ENCODE measurements around the gene ITGBL1.

The ITGBL1 gene

DNA sequence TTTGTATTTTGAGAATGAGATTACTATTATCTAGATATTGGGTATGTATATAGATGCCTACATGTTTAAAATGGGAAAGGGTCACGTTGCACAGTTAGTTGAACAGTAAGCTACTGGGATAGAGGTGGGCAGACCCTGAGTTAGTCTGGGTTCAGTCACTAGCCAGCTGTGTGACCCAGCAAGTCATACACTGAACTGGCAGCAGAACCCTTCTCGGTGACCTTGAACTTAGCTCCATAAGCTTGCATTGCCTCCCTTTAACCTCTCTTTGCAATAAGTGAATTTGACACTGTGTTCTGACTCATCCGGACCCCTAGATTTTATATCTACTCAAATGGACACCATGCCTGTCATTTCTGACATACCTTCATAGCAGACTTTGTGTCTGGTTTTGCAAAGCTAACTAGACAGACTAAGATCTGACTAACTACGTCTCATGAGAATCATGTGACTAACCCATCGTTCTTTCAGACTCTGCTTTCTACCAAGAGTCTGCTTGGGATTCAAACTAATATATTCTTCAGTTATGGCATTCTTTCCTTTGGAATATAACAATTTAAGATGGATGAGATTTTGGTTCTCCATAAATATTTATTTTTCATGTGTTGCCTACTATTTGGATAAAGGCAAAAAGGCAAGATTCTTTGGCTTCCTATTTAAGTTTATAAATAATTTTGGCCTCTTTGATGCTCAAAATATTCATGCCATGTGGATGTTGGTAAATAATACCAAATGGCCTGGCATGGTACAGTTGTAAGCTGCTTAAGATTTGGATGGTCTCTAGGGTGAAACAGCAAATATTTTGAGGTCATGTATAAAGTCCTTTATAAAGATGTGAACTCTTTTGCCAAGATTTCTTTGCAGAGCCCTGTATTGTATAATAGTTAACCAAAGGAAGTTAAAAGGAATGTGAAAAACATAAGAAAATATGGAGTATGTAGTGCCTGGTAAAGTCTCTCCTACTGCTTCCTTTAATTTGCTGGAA, 159.3 kb downstream of the ITGBL1 start:
- Histone ChIP-seq H3K36me3 (no peaks in the 10 kb centered on the region), H3K9me3 (no peaks in the 10 kb centered on the region), H3K4me3 (ENCODE audit: low read depth, low read length) (no peak overlapping the region), H3K4me1 (no peaks in the 10 kb centered on the region), H3K27me3 (peaks cover 40% of the 10 kb centered on the region)
- no peak for DNase-seq
- TF ChIP-seq, protein P1, sequence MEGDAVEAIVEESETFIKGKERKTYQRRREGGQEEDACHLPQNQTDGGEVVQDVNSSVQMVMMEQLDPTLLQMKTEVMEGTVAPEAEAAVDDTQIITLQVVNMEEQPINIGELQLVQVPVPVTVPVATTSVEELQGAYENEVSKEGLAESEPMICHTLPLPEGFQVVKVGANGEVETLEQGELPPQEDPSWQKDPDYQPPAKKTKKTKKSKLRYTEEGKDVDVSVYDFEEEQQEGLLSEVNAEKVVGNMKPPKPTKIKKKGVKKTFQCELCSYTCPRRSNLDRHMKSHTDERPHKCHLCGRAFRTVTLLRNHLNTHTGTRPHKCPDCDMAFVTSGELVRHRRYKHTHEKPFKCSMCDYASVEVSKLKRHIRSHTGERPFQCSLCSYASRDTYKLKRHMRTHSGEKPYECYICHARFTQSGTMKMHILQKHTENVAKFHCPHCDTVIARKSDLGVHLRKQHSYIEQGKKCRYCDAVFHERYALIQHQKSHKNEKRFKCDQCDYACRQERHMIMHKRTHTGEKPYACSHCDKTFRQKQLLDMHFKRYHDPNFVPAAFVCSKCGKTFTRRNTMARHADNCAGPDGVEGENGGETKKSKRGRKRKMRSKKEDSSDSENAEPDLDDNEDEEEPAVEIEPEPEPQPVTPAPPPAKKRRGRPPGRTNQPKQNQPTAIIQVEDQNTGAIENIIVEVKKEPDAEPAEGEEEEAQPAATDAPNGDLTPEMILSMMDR (IDR thresholded peaks at IDR 0.05; ENCODE audit: low read depth, low read length), result no peak

DNA sequence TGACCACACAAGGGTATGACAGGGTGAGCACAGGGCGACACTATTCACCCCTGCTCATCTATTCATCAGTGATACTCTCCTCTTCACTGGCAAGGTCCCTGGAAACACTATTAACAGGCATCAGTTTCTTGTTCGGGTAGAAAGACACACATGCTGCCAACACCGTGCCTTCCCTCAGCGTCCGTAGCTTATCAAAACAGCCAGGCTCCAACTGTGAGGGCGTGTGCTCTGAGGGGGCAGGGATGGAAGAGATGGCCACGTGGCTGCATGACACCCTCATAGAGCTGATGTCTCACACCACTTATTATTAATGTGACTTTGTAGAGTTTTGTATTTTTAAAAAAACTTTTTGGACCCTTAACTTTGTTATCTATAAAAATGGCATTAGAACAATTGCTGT, 160.3 kb downstream of the ITGBL1 start:
- no peaks in the 10 kb centered on the region for H3K4me1 ChIP-seq
- H3K27me3 ChIP-seq, result peaks cover 40% of the 10 kb centered on the region
- H3K4me3 ChIP-seq (ENCODE audit: low read depth, low read length), result no peak overlapping the region
- TF ChIP-seq, protein P1 (IDR thresholded peaks at IDR 0.05; ENCODE audit: low read depth, low read length), result no peak
- H3K9me3 ChIP-seq, result no peaks in the 10 kb centered on the region
- H3K36me3 ChIP-seq, result no peaks in the 10 kb centered on the region
- DNase-seq, result no peak

DNA sequence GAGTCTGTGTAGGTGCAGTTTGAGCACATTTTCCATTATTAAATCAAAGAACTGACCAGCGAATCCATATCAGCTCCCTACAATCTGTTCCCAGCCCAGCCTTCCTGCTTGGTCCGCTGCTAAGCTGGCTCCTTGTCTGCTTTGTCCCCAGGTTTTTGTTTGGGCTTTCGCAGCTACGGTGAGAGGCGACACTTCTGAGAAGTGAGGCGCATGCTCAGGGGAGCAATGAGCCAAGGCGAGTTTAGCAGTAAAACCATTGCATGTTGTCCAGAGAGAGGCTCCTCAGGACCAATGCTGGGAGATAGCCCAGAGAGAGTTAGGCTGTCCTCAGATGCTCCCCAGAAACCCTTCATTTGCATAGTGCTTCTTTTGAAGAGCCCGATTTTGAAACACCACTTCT, 162.0 kb downstream of the ITGBL1 start:
- Histone ChIP-seq H3K36me3 (no peaks in the 10 kb centered on the region), H3K9me3 (no peaks in the 10 kb centered on the region), H3K27me3 (peaks cover 37% of the 10 kb centered on the region), H3K4me1 (no peaks in the 10 kb centered on the region), H3K4me3 (ENCODE audit: low read depth, low read length) (no peak overlapping the region)
- TF ChIP-seq, protein P1 (IDR thresholded peaks at IDR 0.05; ENCODE audit: low read depth, low read length), result no peak
- DNase-seq, result no peak

DNA sequence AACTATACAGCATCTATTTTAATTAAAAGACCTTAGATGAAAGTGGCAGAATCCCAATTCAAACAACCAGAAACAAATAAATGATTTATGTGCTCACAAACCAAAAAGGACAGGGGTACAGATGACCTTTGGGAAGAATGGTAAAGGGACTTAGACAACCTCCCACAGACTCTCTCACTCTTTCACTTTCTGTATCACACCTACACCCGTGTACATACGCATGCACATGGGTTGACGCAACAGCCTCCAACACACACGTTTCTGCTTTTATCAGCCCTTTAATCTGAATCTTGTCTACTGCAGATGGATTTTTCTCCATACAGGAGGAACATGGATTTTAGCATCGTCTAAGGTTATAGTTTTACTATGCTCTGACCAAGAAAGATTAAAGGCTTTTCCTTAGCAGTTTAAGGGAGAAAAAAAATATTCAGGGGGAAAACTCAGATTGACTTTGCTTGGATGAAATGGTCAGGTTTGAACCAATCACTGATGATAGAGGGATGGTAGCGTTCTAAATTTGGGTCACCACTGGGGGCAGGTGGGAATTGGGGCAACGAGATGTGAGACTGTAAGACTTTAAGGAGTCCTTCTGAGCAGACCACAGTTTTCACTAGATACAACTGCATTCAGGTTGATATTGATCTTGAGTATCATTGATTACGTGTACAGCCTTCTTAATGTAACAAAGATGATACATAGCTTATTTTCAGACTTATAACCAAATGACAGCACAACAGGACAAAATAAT, 166.1 kb downstream of the ITGBL1 start:
- Histone ChIP-seq H3K9me3 (no peaks in the 10 kb centered on the region), H3K27me3 (peaks cover 18% of the 10 kb centered on the region), H3K4me1 (no peaks in the 10 kb centered on the region), H3K36me3 (no peaks in the 10 kb centered on the region), H3K4me3 (ENCODE audit: low read depth, low read length) (no peak overlapping the region)
- TF ChIP-seq, protein P1 (IDR thresholded peaks at IDR 0.05; ENCODE audit: low read depth, low read length), result no peak
- DNase-seq, result no peak

DNA sequence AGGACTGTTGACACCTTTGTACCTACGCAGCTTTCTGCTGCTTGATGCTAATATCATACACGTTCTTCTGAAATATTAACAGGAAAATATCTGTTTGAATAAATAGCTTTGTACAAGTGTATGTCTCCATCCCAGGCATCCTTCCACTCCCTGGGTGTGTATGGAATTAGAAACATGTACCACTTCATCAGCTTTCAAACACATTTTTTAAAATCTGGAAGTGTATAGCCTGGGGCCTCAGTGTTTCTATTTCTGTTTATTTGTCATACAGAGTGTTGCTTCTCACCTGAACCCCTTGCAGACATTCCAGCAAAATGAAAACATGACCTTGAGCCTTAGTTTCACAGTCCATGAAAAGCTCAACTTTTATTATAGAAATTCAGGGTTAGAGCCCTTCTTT, 168.6 kb downstream of the ITGBL1 start:
- no peak overlapping the region for H3K4me3 ChIP-seq (ENCODE audit: low read depth, low read length)
- DNase-seq, result no peak
- no peaks in the 10 kb centered on the region for H3K36me3 ChIP-seq
- peaks cover 6% of the 10 kb centered on the region; the same call in 1 of the 2 replicates for H3K27me3 ChIP-seq
- TF ChIP-seq, protein P1 (IDR thresholded peaks at IDR 0.05; ENCODE audit: low read depth, low read length), result no peak
- H3K9me3 ChIP-seq, result no peaks in the 10 kb centered on the region
- no peaks in the 10 kb centered on the region for H3K4me1 ChIP-seq
